Lower leg skin (tissue), 4 donors: ENCODE measurements around the gene NUMA1. TPM values are rescaled to one million over a fixed set of nuclear protein-coding genes. Genes with fewer than 3 reads are reported as not detected.

ENCODE experiments used
- DNase-seq, 2 donors: peaks; one replicate each; pipeline ENCODE4 v3.0.0-alpha.2; 2019; ENCODE audit warnings: low spot score in 2 of 2
- H3K4me3 ChIP-seq: fragments of 200-600 bp; sonication (generic); 2 replicates; pipeline ENCODE4 v1.5.1; 2017; ENCODE audit warnings: mild to moderate bottlenecking, low read depth; ENCODE audit not compliant: poor library complexity, severe bottlenecking
- POLR2A ChIP-seq, 2 donors: fragments of 450-650 bp; IDR thresholded peaks; one replicate each; pipeline ENCODE4 v1.6.1; 2016 to 2017; ENCODE audit warnings: antibody characterized with exemption in 2 of 2, mild to moderate bottlenecking in 1 of 2, moderate library complexity in 1 of 2
- WGBS, 2 donors: methylation state at CpG; one replicate each; pipeline ENCODE4 v1.1.5; 2018; 5-methylcytosine and 5-hydroxymethylcytosine counted together
- intact Hi-C: fragments of 100-400 bp; cut with DNase I; formaldehyde crosslinking; loops from one replicate; pipeline ENCODE4 v1.15.0; 2023; ENCODE audit warnings: low total_unique reads
- total RNA-seq, 4 donors: library from RNA; depleted of rRNA; stranded (reverse); fragments of >200 nt; gene quantifications; one replicate each; pipeline ENCODE4 v1.1.0, GENCODE V29; 2016
- TF ChIP-seq, protein P1 (sequence below), 3 donors: fragments of 450-650 bp; IDR thresholded peaks; one replicate each; pipeline ENCODE4 v1.5.1; 2016; ENCODE audit warnings: antibody characterized with exemption in 3 of 3, mild to moderate bottlenecking in 3 of 3, moderate library complexity in 2 of 3

The NUMA1 gene, protein sequence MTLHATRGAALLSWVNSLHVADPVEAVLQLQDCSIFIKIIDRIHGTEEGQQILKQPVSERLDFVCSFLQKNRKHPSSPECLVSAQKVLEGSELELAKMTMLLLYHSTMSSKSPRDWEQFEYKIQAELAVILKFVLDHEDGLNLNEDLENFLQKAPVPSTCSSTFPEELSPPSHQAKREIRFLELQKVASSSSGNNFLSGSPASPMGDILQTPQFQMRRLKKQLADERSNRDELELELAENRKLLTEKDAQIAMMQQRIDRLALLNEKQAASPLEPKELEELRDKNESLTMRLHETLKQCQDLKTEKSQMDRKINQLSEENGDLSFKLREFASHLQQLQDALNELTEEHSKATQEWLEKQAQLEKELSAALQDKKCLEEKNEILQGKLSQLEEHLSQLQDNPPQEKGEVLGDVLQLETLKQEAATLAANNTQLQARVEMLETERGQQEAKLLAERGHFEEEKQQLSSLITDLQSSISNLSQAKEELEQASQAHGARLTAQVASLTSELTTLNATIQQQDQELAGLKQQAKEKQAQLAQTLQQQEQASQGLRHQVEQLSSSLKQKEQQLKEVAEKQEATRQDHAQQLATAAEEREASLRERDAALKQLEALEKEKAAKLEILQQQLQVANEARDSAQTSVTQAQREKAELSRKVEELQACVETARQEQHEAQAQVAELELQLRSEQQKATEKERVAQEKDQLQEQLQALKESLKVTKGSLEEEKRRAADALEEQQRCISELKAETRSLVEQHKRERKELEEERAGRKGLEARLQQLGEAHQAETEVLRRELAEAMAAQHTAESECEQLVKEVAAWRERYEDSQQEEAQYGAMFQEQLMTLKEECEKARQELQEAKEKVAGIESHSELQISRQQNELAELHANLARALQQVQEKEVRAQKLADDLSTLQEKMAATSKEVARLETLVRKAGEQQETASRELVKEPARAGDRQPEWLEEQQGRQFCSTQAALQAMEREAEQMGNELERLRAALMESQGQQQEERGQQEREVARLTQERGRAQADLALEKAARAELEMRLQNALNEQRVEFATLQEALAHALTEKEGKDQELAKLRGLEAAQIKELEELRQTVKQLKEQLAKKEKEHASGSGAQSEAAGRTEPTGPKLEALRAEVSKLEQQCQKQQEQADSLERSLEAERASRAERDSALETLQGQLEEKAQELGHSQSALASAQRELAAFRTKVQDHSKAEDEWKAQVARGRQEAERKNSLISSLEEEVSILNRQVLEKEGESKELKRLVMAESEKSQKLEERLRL (N-terminal part only)
- total RNA-seq: 100 to 1,000 TPM; 356 to 592 (median 409) TPM

DNA sequence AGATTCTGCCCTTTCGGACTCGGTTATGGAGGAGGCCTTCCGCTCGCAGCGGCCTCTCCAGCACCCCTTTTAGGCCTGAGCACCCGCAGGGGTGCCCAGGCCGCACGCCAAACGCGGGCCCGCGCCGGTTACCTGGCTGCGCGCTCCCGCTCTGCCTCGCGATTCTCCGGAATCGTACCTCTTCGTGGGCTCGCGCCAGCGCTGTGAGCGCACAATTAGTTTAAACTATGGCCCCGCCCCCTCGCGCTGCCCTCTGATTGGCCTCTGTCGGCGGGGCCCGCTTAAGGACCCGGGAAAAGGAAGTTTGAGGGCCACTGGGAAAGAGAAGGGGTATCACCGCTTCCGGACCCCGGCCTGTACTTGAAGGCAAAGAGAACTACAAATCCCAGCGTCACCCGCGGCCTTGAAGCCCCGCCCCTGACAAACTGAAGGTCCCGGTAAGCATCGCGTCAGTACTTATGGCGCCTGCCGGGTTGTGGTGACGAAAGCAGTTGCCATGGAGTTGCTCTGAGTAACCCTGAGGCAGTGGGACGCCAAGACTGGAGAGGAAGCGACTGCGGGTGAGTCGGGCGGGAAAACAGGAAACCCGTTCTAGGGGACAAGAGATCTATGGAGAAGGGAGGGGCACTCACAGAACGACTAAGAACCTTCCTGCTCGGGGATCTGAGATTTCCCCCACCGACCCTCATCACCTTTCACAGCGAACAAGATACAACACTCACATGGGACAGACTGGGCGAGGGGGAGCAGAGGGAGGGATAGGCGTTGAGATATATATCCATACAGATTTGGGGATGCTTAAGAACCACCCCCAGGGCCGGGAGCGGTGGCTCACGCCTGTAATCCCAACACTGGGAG, at the start of gene NUMA1, which contains the start of gene LRRC51:
Gene NUMA1 (minus strand): TSS at position 217 of the 858 bp plus-strand sequence. CDS start 44,599 bp downstream, outside the sequence.
Gene LRRC51 (plus strand): TSS at position 525 of the 858 bp plus-strand sequence. CDS start 8,234 bp downstream, outside the sequence.
- DNase-seq: peak; percentile 100
- intact Hi-C loops: loop anchor here (5.0 kb wide), 1 partner anchor 38 kb away; no protein-coding TSS in a partner anchor
- TF ChIP-seq, protein P1, sequence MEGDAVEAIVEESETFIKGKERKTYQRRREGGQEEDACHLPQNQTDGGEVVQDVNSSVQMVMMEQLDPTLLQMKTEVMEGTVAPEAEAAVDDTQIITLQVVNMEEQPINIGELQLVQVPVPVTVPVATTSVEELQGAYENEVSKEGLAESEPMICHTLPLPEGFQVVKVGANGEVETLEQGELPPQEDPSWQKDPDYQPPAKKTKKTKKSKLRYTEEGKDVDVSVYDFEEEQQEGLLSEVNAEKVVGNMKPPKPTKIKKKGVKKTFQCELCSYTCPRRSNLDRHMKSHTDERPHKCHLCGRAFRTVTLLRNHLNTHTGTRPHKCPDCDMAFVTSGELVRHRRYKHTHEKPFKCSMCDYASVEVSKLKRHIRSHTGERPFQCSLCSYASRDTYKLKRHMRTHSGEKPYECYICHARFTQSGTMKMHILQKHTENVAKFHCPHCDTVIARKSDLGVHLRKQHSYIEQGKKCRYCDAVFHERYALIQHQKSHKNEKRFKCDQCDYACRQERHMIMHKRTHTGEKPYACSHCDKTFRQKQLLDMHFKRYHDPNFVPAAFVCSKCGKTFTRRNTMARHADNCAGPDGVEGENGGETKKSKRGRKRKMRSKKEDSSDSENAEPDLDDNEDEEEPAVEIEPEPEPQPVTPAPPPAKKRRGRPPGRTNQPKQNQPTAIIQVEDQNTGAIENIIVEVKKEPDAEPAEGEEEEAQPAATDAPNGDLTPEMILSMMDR (IDR thresholded peaks at IDR 0.05): no peak
- peak in 1 of 2 donors; percentile 19 for TF ChIP-seq POLR2A (IDR thresholded peaks at IDR 0.05)
- H3K4me3 ChIP-seq: peak within 1 kb of the TSS; percentile 54
- WGBS, 2 donors: 1 to 2% methylated on average over 37 to 59 of the region's 60 CpGs

DNA sequence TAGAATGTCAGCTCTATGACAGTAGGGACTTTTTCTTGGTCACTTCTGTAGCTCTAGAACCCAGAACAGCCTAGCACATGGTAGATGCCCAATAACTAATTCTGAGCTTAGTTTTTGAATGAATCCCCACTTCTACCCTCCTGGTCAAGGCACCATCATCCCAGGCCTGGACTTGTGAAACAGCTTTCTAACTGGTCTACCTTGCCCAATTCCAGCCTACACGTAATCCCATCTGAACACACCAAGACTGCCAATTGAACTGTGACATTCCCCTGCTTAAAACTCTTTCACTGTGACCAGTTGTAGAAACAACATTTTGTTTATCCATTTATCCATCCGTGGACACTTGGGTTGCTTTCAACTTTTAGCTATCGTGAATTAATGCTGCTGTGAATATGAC, 49.0 kb upstream of the NUMA1 start:
- TF ChIP-seq POLR2A (IDR thresholded peaks at IDR 0.05): no peak
- TF ChIP-seq, protein P1 (IDR thresholded peaks at IDR 0.05): no peak
- intact Hi-C loops: no loop called here
- WGBS, 2 donors: 88 to 91% methylated on average over 3 of the region's 3 CpGs
- DNase-seq: peak in 1 of 2 donors; percentile 14
- no peak overlapping the region for H3K4me3 ChIP-seq

DNA sequence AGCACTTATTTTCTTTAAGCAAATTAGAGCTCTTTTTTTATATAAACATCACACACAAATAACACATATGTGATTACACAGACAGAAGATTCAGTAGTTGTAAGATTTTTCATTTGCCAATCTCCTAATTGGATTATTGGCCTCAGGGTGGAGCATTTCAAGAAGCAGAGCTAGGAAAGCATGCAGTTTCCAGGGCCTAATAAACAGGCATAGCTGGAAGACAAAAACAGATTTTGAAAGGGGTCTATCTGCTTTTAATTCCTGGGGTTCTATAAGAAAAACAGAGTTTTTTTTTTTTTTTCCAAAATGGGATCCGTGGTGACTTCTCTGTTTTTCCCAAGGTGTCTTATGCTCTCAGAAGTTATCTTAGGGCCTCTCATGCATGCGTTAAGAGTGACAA, 47.6 kb upstream of the NUMA1 start:
- no peak overlapping the region for H3K4me3 ChIP-seq
- intact Hi-C loops: no loop called here
- WGBS, 2 donors: 69 to 70% methylated on average over 2 of the region's 2 CpGs
- no peak for DNase-seq
- TF ChIP-seq, protein P1 (IDR thresholded peaks at IDR 0.05): no peak
- TF ChIP-seq POLR2A (IDR thresholded peaks at IDR 0.05): no peak

DNA sequence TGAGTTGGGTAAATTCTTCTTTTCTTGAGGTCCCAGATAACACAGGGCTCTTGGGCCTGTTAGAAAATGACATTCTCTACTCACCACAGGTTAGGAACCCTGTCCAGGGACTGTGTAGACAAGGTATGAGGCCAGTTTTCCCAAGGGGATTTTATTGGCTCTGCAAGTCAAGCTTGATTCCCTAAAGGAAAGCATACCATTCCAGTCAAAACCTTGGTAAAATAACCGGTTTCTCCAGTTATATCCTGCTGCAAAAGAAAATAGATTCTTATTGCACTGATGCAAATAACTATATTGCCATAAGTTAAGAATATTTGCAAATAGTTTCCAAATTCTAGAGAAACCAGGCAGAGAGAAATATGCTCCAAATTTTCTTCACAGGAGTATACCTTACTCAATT, 45.6 kb upstream of the NUMA1 start:
- DNase-seq: no peak
- TF ChIP-seq, protein P1 (IDR thresholded peaks at IDR 0.05): no peak
- TF ChIP-seq POLR2A (IDR thresholded peaks at IDR 0.05): no peak
- H3K4me3 ChIP-seq: no peak overlapping the region
- 30 to 41% methylated on average over 1 of the region's 1 CpG for WGBS, 2 donors
- intact Hi-C loops: no loop called here
